Esophagus muscularis mucosa (tissue), 4 donors: Measurements from ENCODE around the gene SPAG16. TPM values are rescaled to one million over a fixed set of nuclear protein-coding genes. Genes with fewer than 3 reads are reported as not detected.
A peak's percentile ranks its signal among the peaks of the same experiment; 100 is the strongest.

Experiments
- DNase-seq: peaks from one replicate; pipeline ENCODE4 v3.0.0-alpha.2; 2017; ENCODE audit errors: extremely low spot score
- H3K27ac ChIP-seq, 4 donors: fragments of 200-600 bp; sonication (generic); replicated peaks in 1 of 4; 1 replicate in 3 of 4; 2 replicates in 1 of 4; pipeline ENCODE4 v1.5.1; 2016 to 2019; ENCODE audit warnings: mild to moderate bottlenecking in 1 of 4
- H3K27me3 ChIP-seq, 4 donors: fragments of 200-600 bp; sonication (generic); one replicate each; pipeline versions ENCODE4 v1.5.1 to v1.6.0; 2016 to 2019
- H3K36me3 ChIP-seq, 4 donors: fragments of 200-600 bp; sonication (generic); one replicate each; pipeline ENCODE4 v1.5.1; 2016 to 2019
- H3K4me1 ChIP-seq, 4 donors: fragments of 200-600 bp; sonication (generic); one replicate each; pipeline ENCODE4 v1.5.1; 2016 to 2019
- H3K4me3 ChIP-seq, 4 donors: fragments of 200-600 bp; sonication (generic); 1 replicate in 2 of 4; 2 replicates in 2 of 4; pipeline ENCODE4 v1.5.1; 2016 to 2019; ENCODE audit warnings: mild to moderate bottlenecking in 4 of 4, moderate library complexity in 1 of 4
- H3K9me3 ChIP-seq, 4 donors: fragments of 200-600 bp; sonication (generic); 1 replicate in 3 of 4; 2 replicates in 1 of 4; pipeline ENCODE4 v1.5.1; 2016 to 2019
- EP300 ChIP-seq: sonication (generic); formaldehyde crosslinking; IDR thresholded peaks from one replicate; pipeline ENCODE4 v1.6.1; 2017; ENCODE audit warnings: antibody characterized with exemption
- POLR2A ChIP-seq: fragments of 450-650 bp; IDR thresholded peaks from one replicate; pipeline ENCODE4 v1.6.1; 2017; ENCODE audit warnings: antibody characterized with exemption, moderate library complexity, mild to moderate bottlenecking, low read depth
- POLR2AphosphoS5 ChIP-seq, 2 donors: sonication (generic); formaldehyde crosslinking; IDR thresholded peaks; one replicate each; pipeline ENCODE4 v1.6.1; 2017; ENCODE audit warnings: antibody characterized with exemption in 2 of 2
- WGBS: methylation state at CpG from one replicate; pipeline ENCODE4 v1.1.5; 2018; 5-methylcytosine and 5-hydroxymethylcytosine counted together
- intact Hi-C: fragments of 100-400 bp; cut with DNase I; formaldehyde crosslinking; loops from one replicate; pipeline ENCODE4 v1.15.1; 2023
- total RNA-seq, 4 donors: library from RNA; depleted of rRNA; stranded (reverse); fragments of >200 nt; gene quantifications; one replicate each; pipeline versions ENCODE4 v1.1.0 to v1.2.1, GENCODE V29; 2016
- TF ChIP-seq, protein P1 (sequence below), 3 experiments: fragments of 200-600 bp in 2 of 3; fragments of 450-650 bp in 1 of 3; sonication (generic) in 2 of 3; IDR thresholded peaks; one replicate each; pipeline ENCODE4 v1.5.1; 2017 to 2019; ENCODE audit warnings: antibody characterized with exemption in 3 of 3, mild to moderate bottlenecking in 2 of 3, moderate library complexity in 1 of 3

Gene SPAG16
- total RNA-seq, 4 donors from 2014 or later, result 26.8 to 36.1 (median 31.0) TPM

- peaks cover 0 to 4% (median 0%) of the 10 kb centered on the region in 4 donors for H3K27me3 ChIP-seq
- H3K9me3 ChIP-seq, result no peaks in the 10 kb centered on the region
- intact Hi-C loops, result loop anchor here (5.0 kb wide), 1 partner anchor 1476 kb away; no protein-coding TSS in a partner anchor
- no peak overlapping the region for H3K4me3 ChIP-seq
- TF ChIP-seq, protein P1, sequence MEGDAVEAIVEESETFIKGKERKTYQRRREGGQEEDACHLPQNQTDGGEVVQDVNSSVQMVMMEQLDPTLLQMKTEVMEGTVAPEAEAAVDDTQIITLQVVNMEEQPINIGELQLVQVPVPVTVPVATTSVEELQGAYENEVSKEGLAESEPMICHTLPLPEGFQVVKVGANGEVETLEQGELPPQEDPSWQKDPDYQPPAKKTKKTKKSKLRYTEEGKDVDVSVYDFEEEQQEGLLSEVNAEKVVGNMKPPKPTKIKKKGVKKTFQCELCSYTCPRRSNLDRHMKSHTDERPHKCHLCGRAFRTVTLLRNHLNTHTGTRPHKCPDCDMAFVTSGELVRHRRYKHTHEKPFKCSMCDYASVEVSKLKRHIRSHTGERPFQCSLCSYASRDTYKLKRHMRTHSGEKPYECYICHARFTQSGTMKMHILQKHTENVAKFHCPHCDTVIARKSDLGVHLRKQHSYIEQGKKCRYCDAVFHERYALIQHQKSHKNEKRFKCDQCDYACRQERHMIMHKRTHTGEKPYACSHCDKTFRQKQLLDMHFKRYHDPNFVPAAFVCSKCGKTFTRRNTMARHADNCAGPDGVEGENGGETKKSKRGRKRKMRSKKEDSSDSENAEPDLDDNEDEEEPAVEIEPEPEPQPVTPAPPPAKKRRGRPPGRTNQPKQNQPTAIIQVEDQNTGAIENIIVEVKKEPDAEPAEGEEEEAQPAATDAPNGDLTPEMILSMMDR (IDR thresholded peaks at IDR 0.05), result peak; percentile 56 to 73 (median 65)
- TF ChIP-seq POLR2A, result no peak
- no peak overlapping the region for H3K27ac ChIP-seq
- WGBS, result 29% methylated on average over 3 of the region's 3 CpGs
- no peaks in the 10 kb centered on the region for H3K36me3 ChIP-seq
- H3K4me1 ChIP-seq, result peaks cover 0 to 5% (median 1%) of the 10 kb centered on the region in 4 donors
- no peak for DNase-seq
These were observed 32.6 kb upstream of the SPAG16 start for GRCh38 chr2:213251618-213252017.

DNA sequence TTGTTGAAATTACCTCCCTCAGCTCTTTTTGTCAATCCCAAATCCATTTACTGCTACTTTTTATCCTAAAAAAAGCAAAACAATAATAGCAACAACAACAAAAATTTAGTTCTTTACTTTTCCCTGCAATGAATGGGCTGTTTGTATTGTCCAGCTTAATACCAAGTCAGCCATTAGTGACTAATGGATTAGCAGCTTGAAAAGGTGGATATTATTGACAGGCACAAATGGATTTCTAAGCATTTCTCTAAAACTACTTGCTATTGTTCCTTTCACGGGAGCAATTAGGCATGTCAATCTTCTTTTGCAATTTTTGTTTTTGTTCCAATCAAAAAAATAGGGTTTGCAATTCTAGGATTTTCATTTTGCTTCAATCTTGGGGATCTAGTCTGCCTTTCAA is 32.1 kb upstream of the SPAG16 start:
- Histone ChIP-seq H3K36me3 (no peaks in the 10 kb centered on the region), H3K4me1 (peaks cover 0 to 5% (median 1%) of the 10 kb centered on the region in 4 donors), H3K4me3 (no peak overlapping the region), H3K27ac (no peak overlapping the region), H3K9me3 (no peaks in the 10 kb centered on the region), H3K27me3 (peaks cover 0 to 4% (median 0%) of the 10 kb centered on the region in 4 donors)
- DNase-seq, result no peak
- intact Hi-C loops, result loop anchor here (5.0 kb wide), 1 partner anchor 1475 kb away; no protein-coding TSS in a partner anchor
- WGBS, result 65% methylated on average over 1 of the region's 1 CpG
- no peak for TF ChIP-seq POLR2A
- TF ChIP-seq, protein P1 (IDR thresholded peaks at IDR 0.05), result no peak
- no peak for TF ChIP-seq EP300
- TF ChIP-seq POLR2AphosphoS5 (IDR thresholded peaks at IDR 0.05), result no peak

- DNase-seq, result no peak
- intact Hi-C loops, result loop anchor here (5.0 kb wide), 1 partner anchor 1474 kb away; no protein-coding TSS in a partner anchor
- WGBS, result 62% methylated on average over 4 of the region's 4 CpGs
- H3K4me3 ChIP-seq, result no peak overlapping the region
- TF ChIP-seq, protein P1 (IDR thresholded peaks at IDR 0.05), result no peak
- TF ChIP-seq EP300 (no peak), POLR2A (no peak)
- no peaks in the 10 kb centered on the region for H3K36me3 ChIP-seq
- peaks cover 0 to 5% (median 1%) of the 10 kb centered on the region in 4 donors for H3K4me1 ChIP-seq
- H3K9me3 ChIP-seq, result no peaks in the 10 kb centered on the region
- peaks cover 0 to 4% (median 0%) of the 10 kb centered on the region in 4 donors for H3K27me3 ChIP-seq
- no peak overlapping the region for H3K27ac ChIP-seq
These were observed 31.1 kb upstream of the SPAG16 start for GRCh38 chr2:213253162-213253561.

DNA sequence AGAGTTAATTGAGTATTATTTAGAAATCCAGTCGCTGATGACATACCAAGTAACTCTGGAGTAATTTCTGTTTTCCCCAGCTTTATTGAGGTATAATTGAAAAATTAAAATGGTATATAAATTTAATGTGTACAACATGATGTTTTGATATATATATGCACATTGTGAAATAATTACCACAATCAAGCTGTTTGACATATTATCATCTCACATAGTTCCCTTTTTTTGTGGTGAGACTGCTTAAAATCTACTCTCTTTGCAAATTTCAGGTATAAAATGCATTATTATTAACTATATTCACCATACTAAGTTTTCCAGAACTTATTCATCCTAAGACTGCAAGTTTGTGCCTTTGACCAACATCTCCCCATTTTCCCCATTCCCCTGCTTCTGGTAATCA is 25.0 kb upstream of the SPAG16 start:
- Histone ChIP-seq H3K4me3 (no peak overlapping the region), H3K27me3 (no peaks in the 10 kb centered on the region), H3K36me3 (no peaks in the 10 kb centered on the region), H3K4me1 (no peaks in the 10 kb centered on the region), H3K27ac (no peak overlapping the region), H3K9me3 (no peaks in the 10 kb centered on the region)
- 82% methylated on average over 1 of the region's 1 CpG for WGBS
- DNase-seq, result no peak
- TF ChIP-seq POLR2A (no peak), EP300 (no peak), POLR2AphosphoS5 (IDR thresholded peaks at IDR 0.05) (no peak)
- TF ChIP-seq, protein P1 (IDR thresholded peaks at IDR 0.05), result no peak
- intact Hi-C loops, result no loop called here

DNA sequence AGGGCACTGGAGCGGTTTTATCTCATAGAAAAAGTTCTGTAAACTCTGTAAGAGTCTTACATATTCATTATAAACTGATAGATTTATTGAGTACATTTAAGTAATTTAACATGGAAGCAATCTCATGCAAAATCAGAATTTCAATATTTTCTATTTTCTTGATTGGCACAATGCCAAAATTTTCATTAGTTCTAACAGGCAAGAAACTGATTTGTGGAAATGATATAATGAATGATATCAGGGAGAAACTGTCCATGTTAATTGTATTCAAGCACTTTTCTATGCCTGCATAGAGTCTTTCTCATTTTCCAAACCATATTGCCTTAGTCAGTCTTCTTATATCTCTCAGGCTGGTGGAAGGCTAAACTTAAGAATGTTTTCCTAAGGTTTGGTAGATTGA is 23.0 kb upstream of the SPAG16 start:
- 95% methylated on average over 1 of the region's 1 CpG for WGBS
- TF ChIP-seq, protein P1 (IDR thresholded peaks at IDR 0.05), result no peak
- TF ChIP-seq EP300 (no peak), POLR2A (no peak), POLR2AphosphoS5 (IDR thresholded peaks at IDR 0.05) (no peak)
- no peak for DNase-seq
- intact Hi-C loops, result no loop called here
- no peaks in the 10 kb centered on the region for H3K4me1 ChIP-seq
- no peak overlapping the region for H3K4me3 ChIP-seq
- no peaks in the 10 kb centered on the region for H3K36me3 ChIP-seq
- H3K27me3 ChIP-seq, result no peaks in the 10 kb centered on the region
- H3K27ac ChIP-seq, result no peak overlapping the region
- no peaks in the 10 kb centered on the region for H3K9me3 ChIP-seq
